Hematopoietic multipotent progenitor cell treated with erythropoietin and hydrocortisone succinate and interleukin-3 and kit ligand, for 17 days (in vitro differentiated cells): ENCODE measurements around the gene PTPN6.

Experiments used
- DNase-seq: peaks from one replicate; pipeline ENCODE4 v3.0.0-alpha.2; 2015; ENCODE audit warnings: low spot score

The PTPN6 gene

GRCh38 chr12:6956021-6956727 lies 5.0 kb downstream of the PTPN6 start:
- DNase-seq: no peak

GRCh38 chr12:6957151-6957701 lies 6.1 kb downstream of the PTPN6 start:
- DNase-seq: no peak

DNA sequence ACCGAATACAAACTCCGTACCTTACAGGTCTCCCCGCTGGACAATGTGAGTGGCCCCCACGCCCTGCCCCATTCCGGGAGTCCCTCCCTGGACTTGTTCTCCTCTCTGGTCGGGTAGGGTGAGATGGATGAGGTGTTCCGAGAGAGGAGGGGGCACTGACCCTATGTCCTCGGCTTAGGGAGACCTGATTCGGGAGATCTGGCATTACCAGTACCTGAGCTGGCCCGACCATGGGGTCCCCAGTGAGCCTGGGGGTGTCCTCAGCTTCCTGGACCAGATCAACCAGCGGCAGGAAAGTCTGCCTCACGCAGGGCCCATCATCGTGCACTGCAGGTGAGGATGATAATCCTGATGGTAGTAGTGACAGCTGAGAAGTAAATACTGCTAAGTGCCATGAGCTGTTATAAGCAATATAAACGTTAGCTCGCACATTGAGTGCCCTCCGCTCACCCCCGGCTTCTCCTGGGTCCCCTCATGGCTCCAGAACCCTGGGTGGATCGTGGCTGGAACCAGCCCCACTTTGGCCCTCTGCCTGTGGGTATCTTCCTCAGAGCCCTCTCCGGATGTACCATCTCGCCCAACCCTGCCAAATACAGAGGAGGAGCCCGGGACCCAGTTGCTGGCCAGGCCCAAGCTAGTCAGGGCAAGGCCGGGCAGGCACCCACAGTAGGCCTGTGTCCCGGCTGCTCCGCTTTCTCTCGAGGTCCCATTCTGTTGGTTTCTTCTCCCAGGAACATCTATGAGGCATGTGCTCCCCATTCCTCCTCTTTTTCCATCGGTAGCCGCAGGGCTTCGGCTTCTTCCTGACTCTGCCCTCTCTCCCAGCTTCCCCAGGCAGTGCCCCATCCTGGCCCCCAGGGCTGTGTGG lies 6.8 kb downstream of the PTPN6 start:
- DNase-seq: no peak

GRCh38 chr12:6958609-6959057 lies 7.5 kb downstream of the PTPN6 start:
- no peak for DNase-seq

- no peak for DNase-seq
Observed at GRCh38 chr12:6959058-6959804, 8.1 kb downstream of the PTPN6 start.

GRCh38 chr12:6959805-6960592 lies 8.8 kb downstream of the PTPN6 start:
- DNase-seq: no peak

GRCh38 chr12:6960593-6961277 lies 9.6 kb downstream of the PTPN6 start:
- peak; percentile 62 for DNase-seq

DNA sequence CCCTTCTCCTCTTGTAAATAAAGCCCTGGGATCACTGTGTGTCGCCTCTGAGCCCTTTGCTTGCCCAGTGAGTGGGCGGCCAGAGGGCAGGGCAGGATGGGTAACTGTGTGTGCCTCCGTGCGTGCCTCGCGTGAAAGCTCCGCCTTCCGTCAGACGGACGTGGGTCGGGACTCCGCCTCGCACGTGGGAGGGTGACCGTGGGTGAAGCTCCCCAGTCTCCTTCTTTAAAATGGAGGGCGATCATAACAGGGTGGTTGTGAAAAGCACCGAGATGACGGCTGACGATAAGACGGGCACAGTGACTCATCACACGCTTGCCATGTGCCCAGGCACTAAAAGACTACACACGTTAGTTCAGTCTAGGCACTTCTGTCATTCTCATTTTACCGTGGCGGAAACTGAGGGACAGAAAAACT lies 10.1 kb downstream of the PTPN6 start:
- peak; percentile 93 for DNase-seq

DNA sequence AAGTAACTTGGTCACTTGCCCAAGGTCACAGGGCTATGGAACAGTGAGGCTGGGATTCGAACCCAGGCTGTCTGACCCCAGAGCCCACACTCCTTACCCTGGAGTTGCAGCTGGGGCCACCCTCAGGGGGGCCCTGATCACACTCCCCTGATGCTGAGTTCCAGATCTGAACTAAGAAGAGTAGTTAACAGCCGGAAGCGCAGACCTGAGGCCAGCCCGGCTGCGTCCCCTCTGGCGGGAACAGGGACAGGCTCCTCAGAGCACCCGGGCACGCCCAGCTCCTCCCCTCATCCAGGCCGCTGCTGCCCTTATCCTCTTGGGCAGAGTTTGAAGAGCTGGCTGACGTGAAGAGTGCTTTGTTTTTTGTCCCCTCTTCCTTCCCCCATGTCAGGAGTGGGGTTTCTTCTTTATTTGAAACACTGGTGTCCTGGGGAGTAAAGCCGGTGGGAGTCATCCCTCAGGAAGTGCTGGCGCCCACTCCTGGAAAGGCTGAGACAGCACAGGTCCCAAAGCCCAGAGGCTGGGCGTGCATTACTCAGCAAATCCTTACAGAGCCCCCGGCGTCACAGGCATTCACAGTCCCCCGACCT lies 10.6 kb downstream of the PTPN6 start:
- DNase-seq: peak; percentile 81

DNA sequence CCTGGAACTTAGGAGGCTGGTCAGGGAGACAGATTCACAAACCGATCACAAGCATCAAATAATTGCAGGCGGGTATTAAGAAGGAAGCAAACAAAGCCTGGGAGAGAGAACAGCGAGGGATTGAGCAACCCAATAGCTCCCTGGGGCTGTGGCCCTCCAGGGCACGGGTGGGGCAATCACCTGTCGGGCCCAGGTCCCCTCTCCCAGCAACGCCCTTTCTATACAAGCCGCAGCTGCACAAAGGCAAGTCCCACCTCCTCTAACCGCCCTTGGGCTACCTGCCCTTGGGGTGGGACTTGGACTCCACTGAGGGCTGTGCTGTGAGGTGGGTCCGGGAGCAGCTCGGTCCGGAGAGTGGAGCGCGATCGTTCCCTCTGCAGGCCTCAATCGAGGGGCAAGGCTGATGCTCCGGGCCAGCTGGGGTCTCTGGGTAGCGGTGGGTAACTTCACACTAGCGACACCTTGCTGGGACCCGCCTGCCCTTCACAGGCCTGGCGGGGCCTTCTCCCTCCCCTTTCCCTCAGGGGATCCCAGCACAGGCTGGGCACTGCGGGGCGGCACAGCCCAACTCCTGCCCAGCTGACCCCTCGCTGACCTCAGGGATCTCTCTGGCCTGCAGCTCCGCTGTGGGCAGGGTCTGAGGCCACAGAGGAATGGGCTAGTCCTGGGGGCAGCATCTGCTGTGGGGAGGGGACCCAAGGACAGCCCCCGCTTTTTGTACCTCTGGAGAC lies 11.3 kb downstream of the PTPN6 start:
- no peak for DNase-seq

GRCh38 chr12:6963016-6963731 lies 12.0 kb downstream of the PTPN6 start:
- DNase-seq: no peak

DNA sequence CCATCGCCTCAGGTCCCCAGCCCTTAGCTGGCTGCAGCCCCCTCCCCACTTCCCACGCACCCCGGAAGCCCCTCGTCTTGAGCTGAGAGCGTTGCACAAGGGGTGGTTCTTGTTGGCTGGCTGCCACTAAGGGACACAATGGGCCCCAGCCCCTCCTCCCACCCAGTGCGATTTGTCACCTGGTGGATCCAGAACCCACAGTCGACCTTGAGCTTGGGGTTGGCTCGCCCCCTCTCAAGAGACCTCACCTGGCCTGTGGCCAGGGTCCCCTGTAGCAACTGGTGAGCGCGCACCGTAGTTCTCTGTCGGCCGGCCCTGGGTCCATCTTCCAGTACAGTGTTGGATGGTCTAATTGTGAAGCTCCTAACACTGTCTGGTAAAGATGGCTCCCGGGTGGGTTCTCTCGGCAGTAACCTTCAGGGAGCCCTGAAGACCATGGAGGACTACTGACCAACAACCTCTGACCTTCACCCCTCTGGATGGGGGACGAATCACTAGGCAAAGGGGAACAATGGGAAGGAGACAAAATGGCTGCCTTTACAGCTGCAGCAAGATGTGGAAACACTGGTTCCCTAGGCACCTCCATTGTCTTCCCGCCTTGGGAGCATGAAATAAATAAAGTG lies 12.7 kb downstream of the PTPN6 start:
- DNase-seq: no peak

- DNase-seq: peak; percentile 48
Observed at GRCh38 chr12:6964605-6965025, 13.5 kb downstream of the PTPN6 start.

DNA sequence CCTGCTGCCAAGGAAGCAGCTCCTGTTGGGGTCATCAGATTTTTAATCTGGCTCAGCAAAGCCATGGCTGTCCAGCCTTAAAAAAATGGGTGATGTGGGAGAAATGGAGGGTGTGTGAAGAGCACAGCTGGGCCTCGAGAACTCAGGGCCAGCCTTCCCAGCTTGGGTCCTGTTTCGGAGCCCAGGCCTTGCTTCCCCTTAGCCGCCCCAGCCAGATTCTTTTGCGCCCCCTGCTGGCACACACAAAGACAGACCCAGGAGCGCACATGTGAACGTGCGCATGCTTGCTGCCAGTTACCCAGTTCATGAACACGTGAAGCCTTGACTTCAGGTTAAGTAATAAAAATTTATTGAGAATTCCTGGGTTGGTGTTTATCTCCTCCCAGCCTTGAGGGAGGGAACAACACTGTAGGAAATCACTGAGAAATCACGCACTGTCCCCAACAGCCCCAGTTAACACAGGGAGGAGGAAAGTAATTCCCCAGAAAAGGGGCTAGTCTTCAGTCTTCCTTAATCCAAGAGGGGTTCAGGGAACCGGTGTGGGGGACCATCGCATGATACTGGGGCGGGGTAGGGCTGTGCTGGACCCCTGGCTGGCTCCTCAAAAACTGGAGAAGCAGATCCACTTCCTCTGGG lies 14.0 kb downstream of the PTPN6 start:
- peak; percentile 92 for DNase-seq

DNA sequence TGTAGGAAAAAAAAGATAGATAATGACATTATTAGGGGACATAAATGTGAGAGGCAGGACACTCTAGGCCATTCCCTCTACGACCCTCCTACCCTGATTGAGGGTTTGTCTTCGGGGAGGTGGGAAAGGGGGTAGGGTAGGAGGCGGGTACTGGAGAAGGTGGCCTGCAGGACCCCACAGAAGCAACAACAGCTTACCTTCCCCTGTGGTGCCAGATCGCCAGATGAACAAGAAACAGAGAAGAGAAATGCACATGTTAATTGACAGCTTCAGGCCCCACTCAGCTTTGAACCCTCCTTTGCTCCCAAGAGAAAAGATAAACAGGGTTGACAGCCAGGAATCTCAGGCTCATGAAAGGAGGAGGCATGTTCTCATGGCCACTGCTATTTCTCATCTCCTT lies 14.6 kb downstream of the PTPN6 start:
- DNase-seq: no peak

GRCh38 chr12:6966351-6966750 lies 15.2 kb downstream of the PTPN6 start:
- DNase-seq: no peak

- DNase-seq: no peak
Observed at GRCh38 chr12:6967651-6968100, 16.5 kb downstream of the PTPN6 start.

GRCh38 chr12:6968426-6968825 lies 17.3 kb downstream of the PTPN6 start:
- no peak for DNase-seq
